ENCODE data around the gene CXCL12. TPM values are rescaled to one million over a fixed set of nuclear protein-coding genes. Genes with fewer than 3 reads are reported as not detected.

Gene CXCL12
- total RNA-seq, 1 experiment from 2014 or later: 0.47 TPM

DNA sequence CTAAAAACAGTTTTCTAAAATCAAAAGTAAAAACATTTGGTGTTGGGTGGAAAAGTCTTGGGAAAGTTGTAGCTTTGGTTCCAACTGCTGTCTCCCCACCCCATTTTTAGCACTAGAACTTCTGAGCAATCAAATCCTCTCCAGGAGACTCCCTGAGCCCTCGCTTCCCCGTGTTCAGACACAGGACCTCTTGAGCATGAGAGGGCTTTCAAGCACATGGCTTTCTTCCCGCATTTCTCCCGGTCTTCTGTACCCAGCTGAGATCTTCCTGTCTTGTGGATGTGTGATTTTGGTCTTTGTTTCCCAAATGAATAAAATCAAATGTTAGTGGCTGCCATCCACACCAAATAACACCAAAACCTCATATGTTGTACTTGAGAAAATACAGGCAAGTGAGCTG lies 5.0 kb downstream of the CXCL12 start (continued):
- TF ChIP-seq ZBTB33 (IDR thresholded peaks at IDR 0.05; ENCODE audit: extremely low read depth, insufficient replicate concordance, low read length): no peak
- no peak for TF ChIP-seq EGR1 (IDR thresholded peaks at IDR 0.05; ENCODE audit: low read depth)
- TF ChIP-seq EZH2 (IDR thresholded peaks at IDR 0.05): no peak
- no peak for TF ChIP-seq ZNF274 (IDR thresholded peaks at IDR 0.05; ENCODE audit: low read depth, low read length)
- no peak for TF ChIP-seq JUND (IDR thresholded peaks at IDR 0.05)

DNA sequence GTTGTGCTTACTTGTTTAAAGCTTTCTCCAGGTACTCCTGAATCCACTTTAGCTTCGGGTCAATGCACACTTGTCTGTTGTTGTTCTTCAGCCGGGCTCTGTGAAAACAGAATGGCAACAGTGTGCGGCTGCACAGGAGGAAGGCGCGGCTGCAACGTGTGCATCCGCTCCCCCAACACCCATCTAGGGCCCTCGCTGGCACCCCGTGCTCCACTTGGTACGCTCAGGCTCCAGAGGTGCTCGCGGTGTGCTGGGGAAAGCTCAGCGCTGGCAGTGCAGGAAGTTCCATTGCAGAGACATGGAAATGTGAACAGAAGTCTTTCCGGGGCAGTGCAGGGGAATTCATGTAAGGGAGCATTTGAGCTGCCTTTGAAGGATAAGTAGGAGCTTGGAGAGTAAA lies 6.3 kb downstream of the CXCL12 start:
- RAD21 ChIA-PET (ENCODE audit: low non-redundant PET in 1 of 2, low total read pairs in 2 of 2, uncharacterized antibody in 2 of 2, unreplicated experiment in 2 of 2): no interaction called here
- Histone ChIP-seq H2AFZ (ENCODE audit: low read depth, low read length, poor library complexity, severe bottlenecking) (no peak overlapping the region), H3K4me1 (ENCODE audit: control insufficient read depth in 1 of 2, insufficient read depth in 2 of 2, low read length in 2 of 2) (no peaks in the 10 kb centered on the region), H3K9ac (ENCODE audit: low read length) (no peak overlapping the region), H3K4me2 (ENCODE audit: low read length) (no peak overlapping the region), H3K9me2 (ENCODE audit: insufficient read depth) (no peaks in the 10 kb centered on the region), H3K27ac (ENCODE audit: low read depth, low read length) (no peak overlapping the region), H3K9me3 (ENCODE audit: control insufficient read depth in 1 of 2, insufficient read depth in 1 of 2, low read depth in 1 of 2, low read length in 2 of 2) (no peaks in the 10 kb centered on the region), H4K20me1 (ENCODE audit: insufficient read depth) (no peaks in the 10 kb centered on the region), H3K79me2 (ENCODE audit: insufficient read depth, low read length) (no peaks in the 10 kb centered on the region), H3K27me3 (ENCODE audit: insufficient read depth, low read length) (no peaks in the 10 kb centered on the region), H3K36me3 (ENCODE audit: control insufficient read depth in 1 of 2, insufficient read depth in 2 of 2, low read length in 2 of 2) (no peaks in the 10 kb centered on the region), H3K4me3 (replicated peaks in 1 of 2; ENCODE audit: low read depth in 1 of 2, low read length in 2 of 2) (no peak overlapping the region)
- no TSS peak for BruUV-seq (replicated peaks)
- POLR2A ChIA-PET: no interaction called here
- ATAC-seq (no peak), DNase-seq (ENCODE audit: low read depth, low spot score) (no peak)
- intact Hi-C loops (cut with micrococcal nuclease): loop anchor here (2.0 kb wide), 1 partner anchor 20 kb away; no protein-coding TSS in a partner anchor
- CTCF ChIA-PET: no interaction called here
- no peak for TF ChIP-seq CBX3 (IDR thresholded peaks at IDR 0.05; ENCODE audit: low read depth)
- no peak for TF ChIP-seq POLR2A (IDR thresholded peaks at IDR 0.05; ENCODE audit: borderline replicate concordance, extremely low read depth, insufficient read depth, insufficient read length)
- TF ChIP-seq ZBTB33 (IDR thresholded peaks at IDR 0.05; ENCODE audit: extremely low read depth, insufficient replicate concordance, low read length): no peak
- no peak for TF ChIP-seq SP1 (IDR thresholded peaks at IDR 0.05; ENCODE audit: low read depth)
- TF ChIP-seq ELF1 (IDR thresholded peaks at IDR 0.05; ENCODE audit: borderline replicate concordance, low read depth): no peak
- TF ChIP-seq, protein P1, sequence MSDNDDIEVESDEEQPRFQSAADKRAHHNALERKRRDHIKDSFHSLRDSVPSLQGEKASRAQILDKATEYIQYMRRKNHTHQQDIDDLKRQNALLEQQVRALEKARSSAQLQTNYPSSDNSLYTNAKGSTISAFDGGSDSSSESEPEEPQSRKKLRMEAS (IDR thresholded peaks at IDR 0.05): no peak
- no peak for TF ChIP-seq EZH2 (IDR thresholded peaks at IDR 0.05)
- TF ChIP-seq EGR1 (IDR thresholded peaks at IDR 0.05; ENCODE audit: low read depth): no peak
